Sigmoid colon (tissue), 4 donors: ENCODE data around the gene CTNNA2.

ENCODE experiments used
- CTCF ChIP-seq, 4 experiments: fragments of 450-650 bp in 3 of 4; fragments of 200-600 bp in 1 of 4; IDR thresholded peaks; one replicate each; pipeline ENCODE4 v1.5.1; 2016 to 2019; ENCODE audit warnings: antibody characterized with exemption in 4 of 4, mild to moderate bottlenecking in 3 of 4, moderate library complexity in 2 of 4
- POLR2AphosphoS5 ChIP-seq, 4 donors: sonication (generic); formaldehyde crosslinking; IDR thresholded peaks; one replicate each; pipeline ENCODE4 v1.6.1; 2017; ENCODE audit warnings: antibody characterized with exemption in 4 of 4

DNA sequence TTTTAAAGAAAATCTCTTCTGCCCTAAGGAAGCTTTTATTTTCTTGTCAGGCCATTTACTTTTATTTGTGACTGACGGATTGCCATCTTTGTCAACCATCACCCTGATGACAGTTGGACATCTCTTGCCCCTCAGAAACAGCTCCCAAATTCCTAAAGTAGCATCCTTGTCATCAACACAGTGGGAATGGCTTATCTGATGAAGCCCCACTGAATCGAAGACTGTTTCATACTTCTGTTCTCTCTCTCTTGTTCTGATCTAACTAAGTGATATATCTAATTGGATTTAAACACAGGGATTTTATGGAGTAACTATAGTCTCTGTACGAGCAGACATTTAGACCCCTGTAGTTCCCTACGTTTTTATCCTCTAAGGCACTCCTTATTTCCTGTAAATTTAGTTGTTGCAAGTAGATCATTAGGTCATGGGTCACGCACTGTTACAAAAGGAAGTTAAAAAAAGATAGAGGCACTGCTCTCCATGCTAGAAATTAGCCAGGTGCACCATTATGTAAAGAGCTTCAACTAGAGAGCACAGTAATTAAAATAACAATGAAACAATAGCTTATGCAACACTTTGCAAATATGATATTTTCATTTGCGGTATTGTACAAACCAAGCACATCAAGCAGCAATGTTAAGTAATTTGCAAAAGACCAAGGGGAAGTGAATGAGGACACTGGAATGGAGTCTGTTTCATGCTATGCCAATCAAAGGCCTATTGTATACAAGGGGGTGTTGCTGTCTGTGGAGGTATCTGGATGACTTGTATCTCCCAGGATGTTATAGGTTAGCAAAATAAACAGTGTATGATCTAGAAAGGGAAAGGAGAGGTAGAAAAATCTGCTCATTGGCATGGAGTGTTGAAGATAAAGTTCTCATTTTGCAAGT is 507.0 kb downstream of the CTNNA2 start:
- TF ChIP-seq CTCF (IDR thresholded peaks at IDR 0.05) (no peak), POLR2AphosphoS5 (IDR thresholded peaks at IDR 0.05) (no peak)
